GM11168 (cell line): ENCODE results near the gene SNURF.
"Not testable (repeated sequence)": the region's sequence is repeated elsewhere in the genome, so short reads cannot be mapped to it uniquely, and the experiment has no call there.

ENCODE experiments used
- in situ Hi-C: fragments of 300-500 bp; cut with MboI; formaldehyde crosslinking; loops from one replicate; pipeline ENCODE4 v1.12.0; 2022; ENCODE audit warnings: low sequenced_read_pairs; ENCODE audit not compliant: unreplicated experiment

The SNURF gene, protein sequence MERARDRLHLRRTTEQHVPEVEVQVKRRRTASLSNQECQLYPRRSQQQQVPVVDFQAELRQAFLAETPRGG

GRCh38 chr15:24954783-24955530 lies at the start of gene SNURF, which contains the start of gene SNRPN:
Gene SNURF, plus strand, starts transcription at chr15:24954987. Its CDS starts 62 bp downstream, at chr15:24955049.
Gene SNRPN, plus strand, starts transcription at chr15:24954987. Its CDS starts 19,467 bp downstream, at chr15:24974454.
- in situ Hi-C loops: no loop called here

- in situ Hi-C loops: no loop called here
These were observed 38.3 kb upstream of the SNURF start for GRCh38 chr15:24916305-24917009.

GRCh38 chr15:24917431-24917830 lies 37.4 kb upstream of the SNURF start:
- in situ Hi-C loops: no loop called here

GRCh38 chr15:24919446-24919845 lies 35.3 kb upstream of the SNURF start:
- in situ Hi-C loops: no loop called here

GRCh38 chr15:24922781-24923180 lies 32.0 kb upstream of the SNURF start:
- in situ Hi-C loops: not testable (repeated sequence)

DNA sequence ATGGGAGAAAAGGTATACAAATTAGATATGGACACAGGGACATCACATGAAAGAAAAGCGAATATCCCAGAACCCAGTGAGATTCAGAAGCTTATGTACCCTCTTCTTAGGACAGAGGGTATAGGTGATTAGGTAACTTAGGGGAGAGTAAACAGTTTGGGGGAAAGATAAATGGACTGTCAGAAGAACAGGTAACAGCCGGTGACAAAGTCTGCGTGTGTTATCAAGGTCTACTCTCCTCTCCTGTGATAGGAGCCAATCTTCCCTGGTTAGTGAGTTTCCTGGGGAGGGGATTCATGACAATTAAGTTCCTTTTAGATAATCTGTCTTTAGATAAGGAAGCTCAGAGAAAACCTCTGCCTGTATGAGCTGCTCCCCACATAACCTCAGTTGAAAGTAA lies 30.6 kb upstream of the SNURF start:
- in situ Hi-C loops: no loop called here

DNA sequence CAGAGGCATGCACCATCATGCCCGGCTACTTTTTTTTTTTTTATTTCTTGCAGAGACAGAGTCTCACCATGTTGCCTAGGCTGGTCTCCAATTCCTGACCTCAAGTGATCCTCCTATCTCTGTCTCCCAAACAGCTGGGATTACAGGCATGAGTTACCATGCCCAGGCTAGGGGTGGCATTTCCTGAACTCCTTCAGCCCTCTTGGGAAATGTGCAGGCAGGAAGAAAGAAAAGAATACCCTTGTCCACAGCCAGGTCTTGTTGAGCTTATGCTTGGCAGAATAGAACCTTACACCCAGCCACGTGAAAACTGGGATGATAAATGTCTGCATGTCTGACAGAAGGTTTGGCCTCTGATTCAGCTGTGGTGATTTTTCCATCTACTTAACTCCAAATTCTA lies 30.2 kb upstream of the SNURF start:
- in situ Hi-C loops: no loop called here

DNA sequence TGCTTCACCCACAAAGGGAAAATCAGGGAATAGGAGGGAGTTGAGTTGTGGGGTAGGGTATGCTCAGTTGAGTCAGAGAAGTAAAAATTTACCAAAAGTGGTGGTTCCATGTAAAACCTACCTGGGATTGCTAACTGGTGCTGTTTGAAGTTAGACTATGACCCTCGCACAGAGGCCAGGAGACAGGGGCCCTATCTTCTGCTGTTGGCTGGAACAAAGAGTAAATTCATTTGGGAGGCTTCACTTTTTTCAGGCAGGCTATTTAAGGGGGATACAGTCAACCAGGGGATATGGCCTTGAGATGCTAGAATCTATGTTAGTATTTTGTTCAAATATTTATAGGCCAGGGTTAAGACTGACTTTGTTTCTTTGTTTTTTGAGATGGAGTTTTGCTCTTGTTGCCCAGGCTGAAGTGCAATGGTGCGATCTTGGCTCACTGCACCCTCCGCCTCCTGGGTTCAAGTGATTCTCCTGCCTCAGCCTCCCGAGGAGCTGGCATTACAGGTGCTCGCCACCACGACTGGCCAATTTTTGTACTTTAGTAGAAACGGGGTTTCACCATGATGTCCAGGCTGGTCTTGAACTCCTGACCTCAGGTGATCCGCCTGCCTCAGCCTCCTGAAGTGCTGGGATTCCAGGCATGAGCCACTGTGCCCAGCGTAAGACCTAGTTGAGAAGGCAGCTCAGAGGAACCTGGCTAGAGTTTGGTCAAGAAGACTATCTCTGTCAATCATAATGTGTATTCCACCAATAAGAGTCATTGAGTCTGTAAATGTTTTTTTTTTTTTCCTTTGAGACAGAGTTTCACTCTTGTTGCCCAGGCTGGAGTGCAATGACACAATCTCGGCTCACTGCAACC lies 22.7 kb upstream of the SNURF start:
- in situ Hi-C loops: not testable (repeated sequence)

GRCh38 chr15:24933716-24934115 lies 21.1 kb upstream of the SNURF start:
- in situ Hi-C loops: no loop called here

GRCh38 chr15:24938224-24938623 lies 16.6 kb upstream of the SNURF start:
- in situ Hi-C loops: not testable (repeated sequence)

- in situ Hi-C loops: no loop called here
These were observed 14.6 kb upstream of the SNURF start for GRCh38 chr15:24940236-24940635.

DNA sequence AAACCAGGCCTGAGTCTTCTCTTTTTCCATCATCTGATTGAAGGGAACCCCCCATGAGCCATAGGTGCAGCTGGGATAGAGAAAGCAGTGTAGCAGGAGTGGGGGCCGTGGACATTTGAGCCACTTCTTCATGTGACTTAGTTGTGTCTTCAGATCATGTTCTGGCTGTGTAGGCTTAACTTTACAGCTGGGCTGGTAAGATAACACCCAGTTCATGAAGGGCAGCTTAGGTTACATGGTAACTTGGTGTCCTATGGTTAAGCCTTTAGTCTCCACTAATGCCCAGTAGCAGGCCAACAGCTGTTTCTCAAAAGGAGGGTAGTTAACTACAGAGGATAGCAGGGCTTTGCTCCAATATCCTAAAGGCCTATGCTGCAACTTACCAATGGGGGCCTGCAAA lies 11.4 kb upstream of the SNURF start:
- in situ Hi-C loops: no loop called here

DNA sequence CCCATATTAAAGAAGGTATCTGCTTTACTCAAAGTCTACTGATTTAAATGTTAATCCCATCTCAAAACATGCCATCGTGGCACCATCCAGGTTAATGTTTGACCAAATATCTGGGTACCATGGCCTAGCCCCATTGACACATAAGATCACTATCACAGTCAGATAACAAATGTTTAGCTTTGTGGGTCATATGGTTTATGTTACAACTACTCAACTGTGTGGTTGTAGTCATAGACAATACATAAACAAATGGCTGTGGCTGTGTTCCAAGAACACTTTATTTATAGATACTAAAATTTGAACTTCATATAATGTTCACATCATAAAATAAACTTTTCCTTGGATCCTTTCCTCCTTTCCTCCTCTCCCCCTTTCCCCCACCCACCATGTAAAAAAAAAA lies 9.8 kb upstream of the SNURF start:
- in situ Hi-C loops: no loop called here

DNA sequence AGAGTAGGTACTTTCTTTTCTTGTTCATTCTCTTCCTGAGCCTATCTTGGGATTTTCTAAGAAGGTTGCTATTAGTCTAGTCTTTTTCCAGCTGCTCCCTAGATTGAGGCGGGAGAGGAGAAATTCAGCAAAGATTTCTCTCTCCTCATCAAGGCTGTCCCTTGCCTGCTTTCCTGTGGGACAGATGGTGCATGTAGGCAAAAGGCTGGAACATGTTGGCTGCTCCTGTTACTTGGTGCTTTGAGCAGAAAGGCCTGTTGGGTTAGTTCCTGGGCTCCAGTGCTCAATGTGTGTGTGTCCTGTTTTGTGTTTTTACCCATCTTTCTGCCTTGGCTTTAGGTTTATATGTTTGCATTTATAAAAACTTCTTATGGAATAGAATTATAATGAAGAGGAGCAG lies 9.1 kb upstream of the SNURF start:
- in situ Hi-C loops: no loop called here

- in situ Hi-C loops: no loop called here
These were observed 6.3 kb upstream of the SNURF start for GRCh38 chr15:24948495-24948894.

- in situ Hi-C loops: no loop called here
These were observed 739 bp downstream of the SNURF start for GRCh38 chr15:24955531-24955921.

- in situ Hi-C loops: no loop called here
These were observed 1.5 kb downstream of the SNURF start for GRCh38 chr15:24956111-24956838.

GRCh38 chr15:24957691-24958090 lies 2.9 kb downstream of the SNURF start:
- in situ Hi-C loops: no loop called here

- in situ Hi-C loops: no loop called here
These were observed 7.2 kb downstream of the SNURF start for GRCh38 chr15:24961967-24962366.

DNA sequence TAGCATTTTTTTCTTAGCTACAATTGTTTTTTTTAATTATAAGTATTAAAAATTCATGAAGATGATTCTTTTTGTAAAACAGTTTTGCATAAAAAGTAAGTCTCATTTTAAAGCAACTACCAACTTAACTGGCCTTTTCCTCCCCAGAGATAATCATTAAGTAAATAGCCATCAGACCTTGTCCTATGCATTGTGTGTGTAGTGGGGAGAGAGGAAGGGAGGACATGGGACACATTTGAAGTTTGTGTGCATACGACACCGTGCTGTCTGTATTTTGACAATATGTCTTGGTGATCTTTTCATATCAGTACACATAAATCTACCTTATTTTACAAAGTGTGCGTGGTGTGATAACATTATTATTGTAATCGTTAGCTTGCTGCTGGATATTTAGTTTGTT lies 8.1 kb downstream of the SNURF start:
- in situ Hi-C loops: no loop called here
